ENCODE results near the gene TPSG1. TPM values are rescaled to one million over a fixed set of nuclear protein-coding genes. Genes with fewer than 3 reads are reported as not detected.

The TPSG1 gene
- total RNA-seq, 1 donor from 2014 or later = not detected

DNA sequence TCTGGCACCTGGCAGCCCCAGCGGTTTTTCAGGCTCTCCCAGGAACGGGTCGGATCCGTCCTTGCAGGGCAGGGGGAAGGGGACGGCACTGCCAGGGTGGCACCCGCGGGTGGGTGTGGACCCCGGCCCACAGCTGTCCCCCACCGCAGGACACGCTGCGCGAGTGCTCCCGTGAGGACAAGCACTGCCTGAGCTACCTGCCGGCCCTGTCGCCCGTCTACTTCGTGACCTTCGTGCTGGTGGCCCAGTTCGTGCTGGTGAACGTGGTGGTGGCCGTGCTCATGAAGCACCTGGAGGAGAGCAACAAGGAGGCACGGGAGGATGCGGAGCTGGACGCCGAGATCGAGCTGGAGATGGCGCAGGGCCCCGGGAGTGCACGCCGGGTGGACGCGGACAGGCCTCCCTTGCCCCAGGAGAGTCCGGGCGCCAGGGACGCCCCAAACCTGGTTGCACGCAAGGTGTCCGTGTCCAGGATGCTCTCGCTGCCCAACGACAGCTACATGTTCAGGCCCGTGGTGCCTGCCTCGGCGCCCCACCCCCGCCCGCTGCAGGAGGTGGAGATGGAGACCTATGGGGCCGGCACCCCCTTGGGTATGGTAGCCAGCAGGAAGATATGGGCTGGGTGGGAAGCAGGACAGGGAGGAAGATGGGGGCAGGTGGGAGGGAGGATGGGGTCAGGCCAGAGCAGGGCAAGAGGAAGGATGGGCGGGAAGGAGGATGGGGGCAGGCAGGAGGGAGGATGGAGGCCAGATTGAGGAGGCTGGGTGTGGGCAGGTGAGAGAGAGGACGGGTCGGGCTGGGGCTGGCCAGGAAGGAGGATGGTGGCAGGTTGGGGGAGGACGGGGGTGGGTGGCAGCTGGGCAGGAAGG, 6.8 kb downstream of the TPSG1 start:
- FAIRE-seq (no peak), DNase-seq (ENCODE audit: low spot score in 2 of 2) (no peak)

DNA sequence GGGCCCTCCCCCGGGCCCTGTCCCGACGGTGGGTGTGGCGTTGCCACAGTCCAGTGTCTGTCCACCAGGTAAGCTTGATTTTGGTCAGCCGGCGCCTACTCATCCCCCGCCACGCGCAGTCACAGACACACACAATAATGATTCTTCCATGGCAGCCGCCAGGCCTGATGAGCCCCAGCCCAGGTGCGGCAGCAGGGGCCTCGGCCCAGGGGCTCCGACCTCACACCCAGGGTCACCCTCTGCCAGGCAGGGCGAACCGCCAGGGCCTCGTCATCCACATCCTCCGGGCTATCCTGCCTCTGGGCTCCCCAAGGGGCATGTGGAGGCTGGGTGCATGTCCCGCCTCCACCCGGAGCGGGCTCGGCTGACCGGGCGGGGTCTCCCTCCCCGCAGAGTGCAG, 7.5 kb downstream of the TPSG1 start:
- FAIRE-seq = no peak
- DNase-seq (ENCODE audit: low spot score in 2 of 2) = no peak

DNA sequence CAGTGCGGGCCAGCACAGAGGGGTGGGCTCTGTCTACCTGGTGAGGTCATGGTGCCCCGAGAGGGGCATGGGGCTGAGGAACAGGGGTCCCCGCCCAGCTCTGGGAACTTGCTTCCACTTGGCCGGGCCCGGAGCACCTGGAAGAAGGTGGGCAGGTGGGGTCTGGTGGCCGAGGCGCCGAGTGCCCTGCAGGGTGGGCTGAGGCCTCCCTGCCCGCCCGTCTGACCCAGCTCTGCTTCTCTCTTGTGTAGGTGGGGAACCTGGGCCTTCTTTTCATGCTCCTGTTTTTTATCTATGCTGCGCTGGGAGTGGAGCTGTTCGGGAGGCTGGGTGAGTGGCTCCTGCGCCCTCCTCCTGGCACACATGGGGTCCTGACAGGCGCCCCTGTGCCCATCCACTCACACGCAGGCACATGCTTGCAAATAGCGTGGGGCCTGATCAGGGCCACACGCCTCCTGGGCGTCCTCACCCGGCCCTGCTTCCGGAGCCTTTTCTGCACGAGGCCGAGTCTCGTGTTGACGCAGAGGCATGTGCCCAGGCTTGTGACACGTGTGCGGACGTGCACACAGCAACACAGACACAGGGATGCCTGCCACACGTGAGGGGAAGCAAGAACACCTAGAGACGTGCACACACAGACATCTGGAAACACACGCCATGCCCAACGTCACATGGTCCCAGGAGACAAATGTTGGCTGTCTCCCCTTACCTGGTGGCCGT, 8.2 kb downstream of the TPSG1 start:
- DNase-seq (ENCODE audit: low spot score in 2 of 2) = no peak
- no peak for FAIRE-seq

DNA sequence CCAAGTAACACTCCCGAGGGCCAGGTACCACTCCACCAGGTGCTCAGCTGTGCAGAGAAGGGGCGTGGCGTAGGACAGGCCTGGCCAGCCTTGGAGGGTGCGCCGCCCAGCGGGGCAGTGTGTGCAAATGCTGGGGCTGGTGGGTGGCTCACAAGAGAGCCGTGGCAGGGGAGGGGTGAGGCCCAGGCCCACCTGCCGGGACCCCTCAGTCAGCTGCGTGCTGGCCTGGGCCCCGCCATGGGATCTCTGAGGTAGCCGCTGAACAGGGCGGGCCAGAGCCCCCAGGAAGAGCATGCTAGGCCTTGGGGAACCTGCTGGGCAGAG, 8.8 kb downstream of the TPSG1 start:
- no peak for DNase-seq (ENCODE audit: low spot score in 2 of 2)
- no peak for FAIRE-seq

DNA sequence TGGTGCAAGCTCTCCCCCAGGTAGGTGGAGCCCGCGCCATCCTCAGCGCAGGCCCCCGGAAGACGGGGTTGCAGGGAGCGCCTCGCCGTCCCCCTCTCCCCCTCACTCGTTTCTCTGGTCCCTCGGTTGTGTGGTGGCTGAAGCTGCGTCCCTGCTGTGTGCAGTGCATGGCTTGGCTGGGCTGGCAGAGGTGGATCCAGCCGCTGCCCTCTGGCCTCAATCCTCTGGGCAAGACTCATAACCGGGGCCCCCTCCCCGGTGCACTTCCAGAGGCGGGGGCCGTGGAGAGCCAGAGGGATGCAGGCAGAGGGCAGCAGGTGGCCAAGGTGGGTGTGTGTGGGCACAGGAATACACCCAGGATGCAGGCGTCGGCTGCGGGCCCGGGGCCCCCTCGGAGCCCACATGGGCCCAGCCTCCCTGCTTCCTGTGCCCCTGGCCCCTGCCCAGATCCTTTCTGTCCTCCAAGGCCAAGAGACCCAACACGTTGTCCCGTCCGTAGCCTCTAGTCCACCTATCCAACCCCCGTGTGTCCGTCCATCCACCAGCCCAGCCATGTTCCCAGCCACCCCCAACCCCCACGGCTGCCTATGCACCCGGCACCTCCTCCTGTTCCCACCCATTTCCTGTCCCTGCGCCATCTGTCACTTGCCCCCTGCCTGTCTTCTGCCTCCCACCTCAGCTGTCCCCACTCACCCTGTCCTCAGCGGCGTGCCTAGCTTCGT, 9.3 kb downstream of the TPSG1 start:
- DNase-seq (ENCODE audit: low spot score in 2 of 2) (no peak), FAIRE-seq (no peak)

DNA sequence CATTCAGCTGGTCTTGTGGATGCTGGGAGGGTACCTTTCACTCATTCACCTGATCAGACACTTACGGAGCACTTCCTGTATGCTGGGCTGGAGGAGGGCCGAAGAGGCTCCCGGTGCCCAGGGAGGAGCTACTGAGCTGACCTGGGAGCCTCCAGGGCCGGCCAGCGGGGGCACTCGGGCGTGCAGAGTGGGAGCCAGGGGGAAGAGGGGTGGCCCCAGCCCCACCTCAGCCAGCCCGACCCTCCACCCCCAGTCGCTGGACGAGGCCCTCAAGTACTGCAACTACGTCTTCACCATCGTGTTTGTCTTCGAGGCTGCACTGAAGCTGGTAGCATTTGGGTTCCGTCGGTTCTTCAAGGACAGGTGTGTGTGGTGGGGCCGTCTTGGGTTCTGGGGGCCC, 10.3 kb downstream of the TPSG1 start:
- DNase-seq (ENCODE audit: low spot score in 2 of 2) (no peak), FAIRE-seq (no peak)

DNA sequence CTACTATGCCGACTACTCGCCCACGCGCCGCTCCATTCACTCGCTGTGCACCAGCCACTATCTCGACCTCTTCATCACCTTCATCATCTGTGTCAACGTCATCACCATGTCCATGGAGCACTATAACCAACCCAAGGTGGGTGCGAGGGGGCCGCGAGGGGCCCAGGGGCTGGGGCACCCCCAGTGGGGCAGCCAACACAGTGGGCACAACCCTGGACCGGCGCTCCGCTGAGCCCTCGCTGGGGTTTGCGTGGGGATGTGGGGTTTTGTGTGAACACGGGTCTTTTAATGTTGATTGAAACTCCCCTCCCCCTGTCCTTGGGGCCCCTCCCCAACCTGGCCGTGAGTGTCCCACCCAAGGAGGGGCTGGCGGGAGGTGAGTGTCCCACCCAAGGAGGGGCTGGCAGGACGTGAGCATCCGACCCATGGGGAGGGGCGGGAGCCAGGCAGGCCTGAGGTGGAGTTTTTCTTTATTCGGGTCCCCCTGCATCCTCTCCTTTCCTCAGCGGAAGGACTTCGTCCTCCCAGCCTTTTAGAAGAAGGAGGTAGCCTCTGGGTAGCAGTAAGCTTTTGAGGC, 11.2 kb downstream of the TPSG1 start:
- DNase-seq (ENCODE audit: low spot score in 2 of 2) (no peak), FAIRE-seq (no peak)

DNA sequence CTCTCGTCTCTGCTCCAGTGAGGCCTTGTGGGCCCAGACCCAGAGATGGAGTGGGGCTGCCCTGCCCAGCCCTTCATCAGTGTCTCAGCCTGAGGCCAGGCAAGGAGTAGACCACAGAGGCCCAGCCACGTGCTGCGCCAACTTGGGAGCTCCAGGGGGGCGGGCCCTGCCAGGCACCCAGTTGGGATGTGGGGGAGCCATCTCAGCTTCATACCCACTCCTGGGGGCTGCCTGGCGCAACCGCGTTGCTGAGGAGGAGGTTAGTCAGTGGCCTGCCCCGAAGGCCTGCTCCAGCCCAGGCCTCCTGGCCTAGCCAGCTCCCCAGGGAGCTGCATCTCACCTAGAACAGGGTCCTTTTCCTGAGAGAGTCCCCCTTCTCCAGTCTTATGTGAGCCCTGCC, 11.8 kb downstream of the TPSG1 start:
- FAIRE-seq (no peak), DNase-seq (ENCODE audit: low spot score in 2 of 2) (no peak)

DNA sequence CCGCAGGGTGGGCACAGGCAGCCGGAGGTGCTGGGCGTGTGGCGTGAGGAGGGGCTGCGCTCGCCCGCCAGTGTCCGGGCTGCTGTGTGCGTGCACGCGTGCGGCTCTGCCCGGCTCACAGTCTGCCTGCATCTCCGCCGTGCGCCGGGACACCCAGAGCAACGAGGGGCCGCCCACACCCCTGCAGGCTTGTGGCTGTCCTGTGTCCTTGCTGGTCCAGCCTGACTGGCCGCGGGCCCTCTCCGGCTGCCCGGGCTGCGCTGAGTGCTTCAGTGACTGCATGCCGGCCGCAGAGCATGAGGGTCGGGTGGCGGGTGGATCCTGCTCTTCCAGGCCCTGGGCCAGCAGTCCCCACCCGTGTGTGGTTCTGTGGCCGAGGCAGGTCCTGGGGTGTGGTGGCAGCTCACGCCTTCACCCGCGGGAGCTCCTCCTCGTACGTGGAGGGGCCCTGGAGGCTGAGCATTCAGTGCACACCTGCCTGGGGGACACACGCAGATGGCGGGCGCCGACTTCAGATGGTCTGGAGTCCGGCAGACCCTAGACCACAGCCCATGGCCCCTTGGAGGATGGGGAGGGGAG, 12.4 kb downstream of the TPSG1 start:
- no peak for DNase-seq (ENCODE audit: low spot score in 2 of 2)
- no peak for FAIRE-seq

DNA sequence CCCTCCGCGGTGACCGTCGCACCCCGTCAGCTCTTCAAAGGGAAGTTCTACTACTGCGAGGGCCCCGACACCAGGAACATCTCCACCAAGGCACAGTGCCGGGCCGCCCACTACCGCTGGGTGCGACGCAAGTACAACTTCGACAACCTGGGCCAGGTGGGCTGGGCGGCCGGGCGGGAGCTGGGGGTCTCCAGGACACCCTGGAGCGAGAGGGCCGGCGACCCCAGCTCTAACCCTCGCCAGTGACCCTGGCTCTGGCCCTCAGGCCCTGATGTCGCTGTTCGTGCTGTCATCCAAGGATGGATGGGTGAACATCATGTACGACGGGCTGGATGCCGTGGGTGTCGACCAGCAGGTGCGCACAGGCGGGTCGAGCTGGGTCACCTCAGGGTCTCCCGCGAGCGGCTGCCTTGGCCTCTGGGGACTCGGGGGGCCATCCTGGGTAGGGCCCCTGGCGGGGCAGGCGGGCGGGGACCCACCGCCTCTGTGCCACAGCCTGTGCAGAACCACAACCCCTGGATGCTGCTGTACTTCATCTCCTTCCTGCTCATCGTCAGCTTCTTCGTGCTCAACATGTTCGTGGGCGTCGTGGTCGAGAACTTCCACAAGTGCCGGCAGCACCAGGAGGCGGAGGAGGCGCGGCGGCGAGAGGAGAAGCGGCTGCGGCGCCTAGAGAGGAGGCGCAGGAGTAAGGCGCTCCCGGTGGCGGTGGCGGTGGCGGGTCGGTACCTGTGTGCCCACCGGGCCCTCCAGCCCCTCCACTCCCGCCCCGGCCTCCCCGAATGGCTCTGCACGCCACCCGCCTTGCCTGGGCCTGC, 13.4 kb downstream of the TPSG1 start:
- FAIRE-seq (no peak), DNase-seq (ENCODE audit: low spot score in 2 of 2) (no peak)

DNA sequence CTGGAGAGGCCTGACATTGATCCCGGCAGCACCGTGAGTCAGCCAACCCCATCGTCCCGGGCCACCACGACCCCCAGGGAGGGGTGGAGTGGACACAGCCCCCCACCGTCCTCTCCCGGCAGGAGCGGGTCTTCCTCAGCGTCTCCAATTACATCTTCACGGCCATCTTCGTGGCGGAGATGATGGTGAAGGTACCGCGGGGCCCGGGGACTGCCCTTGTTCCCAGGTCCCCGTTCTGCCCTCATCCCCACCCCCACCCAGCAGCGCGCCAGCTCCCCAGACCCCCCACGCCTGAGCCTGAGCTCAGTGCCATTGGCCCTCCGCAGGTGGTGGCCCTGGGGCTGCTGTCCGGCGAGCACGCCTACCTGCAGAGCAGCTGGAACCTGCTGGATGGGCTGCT, 14.6 kb downstream of the TPSG1 start:
- DNase-seq (ENCODE audit: low spot score in 2 of 2) (no peak), FAIRE-seq (no peak)

DNA sequence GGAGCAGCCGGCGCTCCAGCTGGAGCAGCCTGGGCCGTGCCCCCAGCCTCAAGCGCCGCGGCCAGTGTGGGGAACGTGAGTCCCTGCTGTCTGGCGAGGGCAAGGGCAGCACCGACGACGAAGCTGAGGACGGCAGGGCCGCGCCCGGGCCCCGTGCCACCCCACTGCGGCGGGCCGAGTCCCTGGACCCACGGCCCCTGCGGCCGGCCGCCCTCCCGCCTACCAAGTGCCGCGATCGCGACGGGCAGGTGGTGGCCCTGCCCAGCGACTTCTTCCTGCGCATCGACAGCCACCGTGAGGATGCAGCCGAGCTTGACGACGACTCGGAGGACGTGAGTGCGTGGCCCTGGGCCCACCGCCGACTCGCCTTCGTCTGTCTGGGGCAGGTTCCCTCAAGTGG, 16.0 kb downstream of the TPSG1 start:
- FAIRE-seq (no peak), DNase-seq (ENCODE audit: low spot score in 2 of 2) (no peak)

DNA sequence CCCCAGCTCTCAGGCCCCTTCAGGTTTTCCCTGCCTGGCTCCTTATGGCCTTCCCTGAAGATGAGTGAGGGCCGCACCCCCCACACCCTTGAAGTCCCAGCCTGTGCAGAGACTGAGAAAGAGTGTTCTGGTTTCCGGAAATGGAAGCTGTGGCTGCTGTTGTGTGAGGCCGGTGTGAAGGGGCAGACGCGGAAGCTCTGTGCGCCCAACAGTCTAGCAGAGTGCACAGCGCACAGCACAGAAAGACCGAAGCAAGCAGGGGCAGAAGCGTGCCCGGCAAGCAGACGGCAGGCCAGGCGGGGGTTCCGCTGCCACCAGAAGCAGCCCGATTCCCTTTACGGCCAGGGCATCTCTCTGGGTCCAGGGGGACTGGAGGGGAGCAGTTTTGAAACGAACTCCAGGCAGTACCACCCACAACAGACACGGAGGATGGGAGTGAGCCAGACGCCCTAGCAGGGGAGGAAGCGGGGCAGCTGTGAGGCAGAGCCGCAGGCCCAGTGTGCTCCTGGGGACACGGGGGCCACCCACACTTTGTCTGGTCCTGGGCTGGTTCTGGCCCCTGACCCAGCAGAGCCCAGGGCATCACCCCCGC, 16.7 kb downstream of the TPSG1 start:
- FAIRE-seq = no peak
- no peak for DNase-seq (ENCODE audit: low spot score in 2 of 2)

DNA sequence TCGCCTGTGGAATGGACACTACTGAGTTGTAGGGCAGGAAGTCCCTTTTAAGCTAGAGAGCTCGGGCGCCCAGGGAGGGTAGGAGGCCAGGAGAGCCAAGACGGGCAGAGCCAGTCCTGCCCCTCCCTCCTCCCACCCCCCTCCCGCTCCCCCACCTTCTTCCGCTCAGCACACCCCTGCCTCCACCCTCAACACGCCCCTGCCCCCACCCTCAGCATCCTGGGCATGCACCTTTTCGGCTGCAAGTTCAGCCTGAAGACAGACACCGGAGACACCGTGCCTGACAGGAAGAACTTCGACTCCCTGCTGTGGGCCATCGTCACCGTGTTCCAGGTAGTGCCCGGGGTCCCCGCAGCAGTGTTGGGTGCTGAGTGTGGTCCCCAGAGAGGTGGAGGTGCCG, 18.3 kb downstream of the TPSG1 start:
- no peak for DNase-seq (ENCODE audit: low spot score in 2 of 2)
- no peak for FAIRE-seq

DNA sequence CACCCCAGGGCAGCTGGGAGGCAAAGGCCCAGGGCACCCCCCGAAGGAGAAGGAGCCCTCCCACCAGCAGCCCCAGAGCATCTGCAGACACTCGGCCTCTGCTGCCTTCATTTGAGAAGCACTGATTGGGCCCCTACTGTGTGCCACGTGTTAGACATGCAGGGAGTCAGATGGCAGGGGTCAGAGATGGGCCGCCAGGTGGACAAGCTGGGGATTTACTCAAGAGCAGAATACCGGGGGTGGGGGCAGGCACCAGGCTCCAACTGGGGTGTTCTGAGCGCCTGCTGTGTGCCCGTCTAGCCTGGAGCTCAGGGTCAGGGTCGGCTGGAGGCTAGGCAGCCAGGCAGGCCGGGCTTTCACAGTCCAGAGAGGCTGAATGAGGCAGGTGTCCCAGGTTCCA, 18.7 kb downstream of the TPSG1 start:
- no peak for DNase-seq (ENCODE audit: low spot score in 2 of 2)
- no peak for FAIRE-seq

DNA sequence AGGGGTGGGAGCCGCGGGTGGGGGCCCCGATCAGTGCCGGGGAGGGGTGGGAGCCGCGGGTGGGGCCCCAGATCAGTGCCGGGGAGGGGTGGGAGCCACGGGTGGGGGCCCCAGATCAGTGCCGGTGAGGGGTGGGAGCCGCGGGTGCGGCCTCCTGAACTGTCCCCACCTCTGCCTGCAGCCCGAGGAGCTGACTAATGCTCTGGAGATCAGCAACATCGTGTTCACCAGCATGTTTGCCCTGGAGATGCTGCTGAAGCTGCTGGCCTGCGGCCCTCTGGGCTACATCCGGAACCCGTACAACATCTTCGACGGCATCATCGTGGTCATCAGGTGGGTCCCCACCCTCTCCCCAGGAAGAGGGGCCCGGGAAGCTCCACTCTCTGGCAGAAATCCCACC, 20.1 kb downstream of the TPSG1 start:
- FAIRE-seq (no peak), DNase-seq (ENCODE audit: low spot score in 2 of 2) (no peak)

DNA sequence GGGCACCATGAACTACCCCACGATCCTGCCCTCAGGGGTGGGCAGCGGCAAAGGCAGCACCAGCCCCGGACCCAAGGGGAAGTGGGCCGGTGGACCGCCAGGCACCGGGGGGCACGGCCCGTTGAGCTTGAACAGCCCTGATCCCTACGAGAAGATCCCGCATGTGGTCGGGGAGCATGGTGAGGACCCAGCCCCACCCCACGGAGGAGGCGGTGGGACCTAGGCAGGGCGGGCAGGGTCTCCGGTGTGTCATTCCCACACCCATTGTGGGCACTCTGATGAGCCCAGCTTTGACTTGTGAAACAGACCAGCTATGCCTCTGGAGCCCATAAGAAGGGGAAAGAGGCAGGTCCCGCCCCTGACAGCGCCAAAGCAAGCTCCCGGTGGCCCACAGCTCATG, 22.8 kb downstream of the TPSG1 start:
- FAIRE-seq = no peak
- DNase-seq (ENCODE audit: low spot score in 2 of 2) = no peak

DNA sequence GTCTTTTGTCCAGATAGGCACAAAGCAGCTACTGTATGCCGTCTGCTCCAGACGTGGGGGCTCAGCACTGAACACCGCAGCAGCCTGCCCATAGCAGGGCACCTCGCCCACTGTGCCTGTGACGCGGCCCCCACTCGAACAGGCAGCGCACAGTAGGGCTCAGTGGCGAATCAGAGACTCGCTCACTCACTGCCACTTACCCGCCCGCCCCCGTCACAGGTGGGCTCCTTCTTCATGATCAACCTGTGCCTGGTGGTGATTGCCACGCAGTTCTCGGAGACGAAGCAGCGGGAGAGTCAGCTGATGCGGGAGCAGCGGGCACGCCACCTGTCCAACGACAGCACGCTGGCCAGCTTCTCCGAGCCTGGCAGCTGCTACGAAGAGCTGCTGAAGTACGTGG, 23.6 kb downstream of the TPSG1 start:
- DNase-seq (ENCODE audit: low spot score in 2 of 2) (no peak), FAIRE-seq (no peak)

DNA sequence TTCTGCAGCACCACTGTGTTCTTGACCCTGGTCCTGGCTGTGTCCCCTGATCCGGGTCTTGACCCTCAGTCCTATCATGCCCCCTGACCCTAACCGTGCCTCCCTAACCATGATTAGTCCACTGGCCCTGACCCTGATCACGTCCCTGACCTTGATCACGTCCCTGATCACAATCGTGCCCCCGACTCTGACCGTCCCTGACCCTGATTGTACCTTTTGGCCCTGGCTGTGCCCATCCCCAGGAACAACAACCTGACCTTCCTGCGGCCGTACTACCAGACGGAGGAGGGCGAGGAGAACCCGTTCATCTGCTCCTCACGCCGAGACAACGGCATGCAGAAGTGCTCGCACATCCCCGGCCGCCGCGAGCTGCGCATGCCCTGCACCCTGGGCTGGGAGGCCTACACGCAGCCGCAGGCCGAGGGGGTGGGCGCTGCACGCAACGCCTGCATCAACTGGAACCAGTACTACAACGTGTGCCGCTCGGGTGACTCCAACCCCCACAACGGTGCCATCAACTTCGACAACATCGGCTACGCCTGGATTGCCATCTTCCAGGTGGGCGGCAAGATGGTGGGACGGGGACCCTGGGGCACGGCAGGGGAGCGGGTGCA, 24.9 kb downstream of the TPSG1 start:
- FAIRE-seq (no peak), DNase-seq (ENCODE audit: low spot score in 2 of 2) (no peak)
